H9 (cell line): ENCODE data around the gene PARD6B. TPM values are rescaled to one million over a fixed set of nuclear protein-coding genes. Genes with fewer than 3 reads are reported as not detected.

Source experiments
- DNase-seq: peaks from one replicate; pipeline ENCODE4 v3.0.0-alpha.2; 2017
- H2AFZ ChIP-seq: one replicate; pipeline ENCODE4 v1.6.1; 2013; ENCODE audit warnings: mild to moderate bottlenecking, low read length, control low read depth, moderate library complexity
- H2AK5ac ChIP-seq: 2 replicates; pipeline ENCODE4 v1.6.1; 2013; ENCODE audit warnings: low read length, control low read depth, mixed read lengths; ENCODE audit not compliant: insufficient read length
- H2BK120ac ChIP-seq: one replicate; pipeline ENCODE4 v1.6.1; 2013; ENCODE audit warnings: low read depth, mild to moderate bottlenecking, low read length, control low read depth, inconsistent platforms; ENCODE audit not compliant: poor library complexity, severe bottlenecking
- H2BK12ac ChIP-seq: 2 replicates; pipeline ENCODE4 v1.6.1; 2013; ENCODE audit warnings: low read length, control low read depth, mixed read lengths, low read depth; ENCODE audit not compliant: insufficient read length
- H2BK15ac ChIP-seq: 2 replicates; pipeline ENCODE4 v1.6.1; 2013; ENCODE audit warnings: low read depth, low read length, control low read depth
- H2BK20ac ChIP-seq: one replicate; pipeline ENCODE4 v1.6.1; 2013; ENCODE audit warnings: low read depth, mild to moderate bottlenecking, low read length, control low read depth, inconsistent platforms; ENCODE audit not compliant: poor library complexity, severe bottlenecking
- H2BK5ac ChIP-seq: 2 replicates; pipeline ENCODE4 v1.6.1; 2013; ENCODE audit warnings: low read length, control low read depth, mixed read lengths; ENCODE audit not compliant: insufficient read length
- H3K14ac ChIP-seq: 2 replicates; pipeline ENCODE4 v1.6.1; 2013; ENCODE audit warnings: low read length, control low read depth; ENCODE audit not compliant: insufficient read depth
- H3K18ac ChIP-seq: 2 replicates; pipeline ENCODE4 v1.6.1; 2013; ENCODE audit warnings: low read depth, mild to moderate bottlenecking, mixed read lengths, low read length, control low read depth; ENCODE audit not compliant: insufficient read length
- H3K23ac ChIP-seq: 2 replicates; pipeline ENCODE4 v1.6.1; 2013; ENCODE audit warnings: low read length, control low read depth, mixed read lengths, low read depth; ENCODE audit not compliant: insufficient read length
- H3K23me2 ChIP-seq: 2 replicates; pipeline ENCODE4 v1.6.1; 2013; ENCODE audit warnings: low read depth, mild to moderate bottlenecking, mixed read lengths, low read length, control low read depth; ENCODE audit not compliant: insufficient read length, poor library complexity, severe bottlenecking
- H3K27ac ChIP-seq: 2 replicates; pipeline ENCODE4 v1.5.1; 2013; ENCODE audit warnings: low read length, control low read depth, mixed read lengths, low read depth; ENCODE audit not compliant: insufficient read length
- H3K27me3 ChIP-seq: 2 replicates; pipeline ENCODE4 v1.6.1; 2013; ENCODE audit warnings: low read length, control low read depth, inconsistent platforms; ENCODE audit not compliant: insufficient read depth
- H3K4ac ChIP-seq: 2 replicates; pipeline ENCODE4 v1.6.1; 2013; ENCODE audit warnings: low read depth, mild to moderate bottlenecking, control low read depth, inconsistent platforms, low read length, moderate library complexity
- H3K4me1 ChIP-seq: 2 replicates; pipeline ENCODE4 v1.6.1; 2013; ENCODE audit warnings: low read length, control low read depth, inconsistent platforms; ENCODE audit not compliant: insufficient read depth
- H3K4me2 ChIP-seq: 2 replicates; pipeline ENCODE4 v1.6.1; 2013; ENCODE audit warnings: low read length, control low read depth, mixed read lengths; ENCODE audit not compliant: insufficient read length, insufficient read depth
- H3K56ac ChIP-seq: 2 replicates; pipeline ENCODE4 v1.6.1; 2013; ENCODE audit warnings: low read depth, mild to moderate bottlenecking, mixed read lengths, low read length, control low read depth; ENCODE audit not compliant: insufficient read length
- H3K79me1 ChIP-seq: 2 replicates; pipeline ENCODE4 v1.6.1; 2013; ENCODE audit warnings: low read depth, mild to moderate bottlenecking, moderate library complexity, low read length, control low read depth, inconsistent platforms; ENCODE audit not compliant: insufficient read depth, poor library complexity, severe bottlenecking
- H3K79me2 ChIP-seq: 2 replicates; pipeline ENCODE4 v1.6.1; 2013; ENCODE audit warnings: low read length, control low read depth, inconsistent platforms; ENCODE audit not compliant: insufficient read depth
- H3K9ac ChIP-seq: 2 replicates; pipeline ENCODE4 v1.6.1; 2013; ENCODE audit warnings: low read length, control low read depth, mixed read lengths; ENCODE audit not compliant: insufficient read length; ENCODE audit errors: extremely low read depth
- H3K9me3 ChIP-seq: one replicate; pipeline ENCODE4 v1.6.1; 2013; ENCODE audit warnings: low read depth, low read length, inconsistent platforms; ENCODE audit not compliant: control insufficient read depth
- H3T11ph ChIP-seq: one replicate; pipeline ENCODE4 v1.6.1; 2013; ENCODE audit warnings: mild to moderate bottlenecking, low read length, control low read depth, inconsistent platforms
- H4K20me1 ChIP-seq: one replicate; pipeline ENCODE4 v1.6.1; 2013; ENCODE audit not compliant: control insufficient read depth, insufficient read length, insufficient read depth
- H4K5ac ChIP-seq: 2 replicates; pipeline ENCODE4 v1.6.1; 2013; ENCODE audit warnings: low read depth, mild to moderate bottlenecking, mixed read lengths, low read length, control low read depth; ENCODE audit not compliant: insufficient read length
- H4K8ac ChIP-seq: replicated peaks from 2 replicates; pipeline ENCODE4 v1.6.1; 2013; ENCODE audit warnings: low read length, control low read depth, mixed read lengths, low read depth; ENCODE audit not compliant: insufficient read length
- H4K91ac ChIP-seq: 2 replicates; pipeline ENCODE4 v1.6.1; 2013; ENCODE audit warnings: low read depth, mild to moderate bottlenecking, moderate library complexity, mixed read lengths, low read length, control low read depth; ENCODE audit not compliant: insufficient read length
- H3K27ac Mint-ChIP-seq, 3 experiments: 2 replicates in 2 of 3; 3 replicates in 1 of 3; pipeline ENCODE4 v1.8.0; 2020 to 2021; ENCODE audit warnings: mixed read lengths in 3 of 3, mild to moderate bottlenecking in 1 of 3, moderate library complexity in 1 of 3
- H3K27me3 Mint-ChIP-seq: 2 replicates; pipeline ENCODE4 v1.8.0; 2021; ENCODE audit warnings: low read depth, mild to moderate bottlenecking, moderate library complexity, mixed read lengths
- H3K36me3 Mint-ChIP-seq, 3 experiments: 2 replicates in 2 of 3; 3 replicates in 1 of 3; pipeline ENCODE4 v1.8.0; 2020 to 2021; ENCODE audit warnings: low read depth in 3 of 3, mixed read lengths in 3 of 3; ENCODE audit not compliant: insufficient read depth in 1 of 3
- H3K4me1 Mint-ChIP-seq, 2 experiments: 2 replicates each; pipeline ENCODE4 v1.8.0; 2020; ENCODE audit warnings: mixed read lengths in 2 of 2
- H3K4me3 Mint-ChIP-seq, 2 experiments: 2 replicates in 1 of 2; 3 replicates in 1 of 2; pipeline ENCODE4 v1.8.0; 2020 to 2021; ENCODE audit warnings: mild to moderate bottlenecking in 2 of 2, mixed read lengths in 2 of 2, moderate library complexity in 1 of 2
- H3K9me3 Mint-ChIP-seq, 2 experiments: 2 replicates in 1 of 2; 3 replicates in 1 of 2; pipeline ENCODE4 v1.8.0; 2020; ENCODE audit warnings: mild to moderate bottlenecking in 2 of 2, mixed read lengths in 2 of 2, moderate library complexity in 1 of 2
- WGBS: extraction: QIAGEN DNeasy Blood & Tissue Kit; methylation state at CpG from one replicate; pipeline ENCODE4 v1.1.7; 2013; ENCODE audit warnings: missing lambda C conversion rate, low lambda C conversion rate, mixed read lengths; ENCODE audit not compliant: insufficient read length; ENCODE audit errors: extremely low coverage; 5-methylcytosine and 5-hydroxymethylcytosine counted together
- total RNA-seq: library from RNA; stranded (reverse); gene quantifications from 2 replicates; pipeline ENCODE4 v1.2.1, GENCODE V29; 2021
- TF ChIP-seq, protein P1 (sequence below): fragments of 200-600 bp; sonication (generic); conservative IDR thresholded peaks from 3 replicates; pipeline ENCODE4 v1.8.0; 2021; ENCODE audit warnings: antibody characterized with exemption, mild to moderate bottlenecking

Gene PARD6B
- total RNA-seq, 1 experiment from 2014 or later = 27.4 TPM

DNA sequence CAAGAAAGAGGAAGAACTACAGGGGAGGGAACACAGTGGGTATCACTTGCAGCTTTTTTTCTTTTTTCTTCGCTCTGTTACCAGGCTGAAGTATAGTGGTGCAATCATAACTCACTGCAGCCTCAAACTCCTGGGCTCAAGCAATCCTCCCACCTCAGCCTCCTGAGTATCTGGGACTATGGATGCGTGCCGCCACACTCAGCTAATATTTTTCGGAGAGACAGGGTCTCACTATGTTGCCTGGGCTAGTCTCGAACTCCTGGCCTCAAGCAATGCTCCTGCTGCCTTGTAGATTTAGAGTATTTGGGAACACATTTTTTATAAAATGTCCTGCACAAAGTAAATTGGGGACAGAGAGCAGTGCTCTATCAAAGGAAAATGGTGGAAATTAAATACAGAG, 28.3 kb downstream of the PARD6B start:
- Mint-ChIP-seq H3K4me3 (no peak overlapping the region), H3K9me3 (no peaks in the 10 kb centered on the region), H3K27me3 (no peaks in the 10 kb centered on the region), H3K4me1 (peaks cover 11 to 21% of the 10 kb centered on the region in 2 experiments), H3K36me3 (no peaks in the 10 kb centered on the region), H3K27ac (no peak overlapping the region)
- no peak overlapping the region for H3K4me2 ChIP-seq
- H2BK15ac ChIP-seq = no peak overlapping the region
- TF ChIP-seq, protein P1, sequence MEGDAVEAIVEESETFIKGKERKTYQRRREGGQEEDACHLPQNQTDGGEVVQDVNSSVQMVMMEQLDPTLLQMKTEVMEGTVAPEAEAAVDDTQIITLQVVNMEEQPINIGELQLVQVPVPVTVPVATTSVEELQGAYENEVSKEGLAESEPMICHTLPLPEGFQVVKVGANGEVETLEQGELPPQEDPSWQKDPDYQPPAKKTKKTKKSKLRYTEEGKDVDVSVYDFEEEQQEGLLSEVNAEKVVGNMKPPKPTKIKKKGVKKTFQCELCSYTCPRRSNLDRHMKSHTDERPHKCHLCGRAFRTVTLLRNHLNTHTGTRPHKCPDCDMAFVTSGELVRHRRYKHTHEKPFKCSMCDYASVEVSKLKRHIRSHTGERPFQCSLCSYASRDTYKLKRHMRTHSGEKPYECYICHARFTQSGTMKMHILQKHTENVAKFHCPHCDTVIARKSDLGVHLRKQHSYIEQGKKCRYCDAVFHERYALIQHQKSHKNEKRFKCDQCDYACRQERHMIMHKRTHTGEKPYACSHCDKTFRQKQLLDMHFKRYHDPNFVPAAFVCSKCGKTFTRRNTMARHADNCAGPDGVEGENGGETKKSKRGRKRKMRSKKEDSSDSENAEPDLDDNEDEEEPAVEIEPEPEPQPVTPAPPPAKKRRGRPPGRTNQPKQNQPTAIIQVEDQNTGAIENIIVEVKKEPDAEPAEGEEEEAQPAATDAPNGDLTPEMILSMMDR = no peak
- H2AFZ ChIP-seq = no peak overlapping the region
- no peaks in the 10 kb centered on the region for H3K9me3 ChIP-seq
- H2BK12ac ChIP-seq = no peak overlapping the region
- no peaks in the 10 kb centered on the region for H3K4me1 ChIP-seq
- no peak overlapping the region for H3T11ph ChIP-seq
- H4K8ac ChIP-seq = no peak overlapping the region
- no peaks in the 10 kb centered on the region for H4K20me1 ChIP-seq
- H3K9ac ChIP-seq = no peak overlapping the region
- H2BK20ac ChIP-seq = no peak overlapping the region
- no peak overlapping the region for H3K56ac ChIP-seq
- no peak overlapping the region for H2BK120ac ChIP-seq
- H3K18ac ChIP-seq = no peak overlapping the region
- no peak overlapping the region for H2BK5ac ChIP-seq
- DNase-seq = no peak
- H3K79me2 ChIP-seq = no peaks in the 10 kb centered on the region
- H3K23ac ChIP-seq = no peak overlapping the region
- H3K4ac ChIP-seq = no peak overlapping the region
- H3K79me1 ChIP-seq = no peaks in the 10 kb centered on the region
- H3K14ac ChIP-seq = no peak overlapping the region
- H3K27ac ChIP-seq = no peak overlapping the region
- no peak overlapping the region for H4K91ac ChIP-seq
- H3K23me2 ChIP-seq = no peaks in the 10 kb centered on the region
- H3K27me3 ChIP-seq = no peaks in the 10 kb centered on the region
- H2AK5ac ChIP-seq = no peak overlapping the region
- H4K5ac ChIP-seq = no peak overlapping the region
- WGBS = no CpG with 5 or more reads among the region's 5 CpGs
